NCI-H187 (cell line): Measurements from ENCODE around the gene SYNE3.

Experiments used
- DNase-seq, 2 experiments: peaks; one replicate each; lab custom pipeline; 2025; lab: John Stamatoyannopoulos, UW

SYNE3 gene

DNA sequence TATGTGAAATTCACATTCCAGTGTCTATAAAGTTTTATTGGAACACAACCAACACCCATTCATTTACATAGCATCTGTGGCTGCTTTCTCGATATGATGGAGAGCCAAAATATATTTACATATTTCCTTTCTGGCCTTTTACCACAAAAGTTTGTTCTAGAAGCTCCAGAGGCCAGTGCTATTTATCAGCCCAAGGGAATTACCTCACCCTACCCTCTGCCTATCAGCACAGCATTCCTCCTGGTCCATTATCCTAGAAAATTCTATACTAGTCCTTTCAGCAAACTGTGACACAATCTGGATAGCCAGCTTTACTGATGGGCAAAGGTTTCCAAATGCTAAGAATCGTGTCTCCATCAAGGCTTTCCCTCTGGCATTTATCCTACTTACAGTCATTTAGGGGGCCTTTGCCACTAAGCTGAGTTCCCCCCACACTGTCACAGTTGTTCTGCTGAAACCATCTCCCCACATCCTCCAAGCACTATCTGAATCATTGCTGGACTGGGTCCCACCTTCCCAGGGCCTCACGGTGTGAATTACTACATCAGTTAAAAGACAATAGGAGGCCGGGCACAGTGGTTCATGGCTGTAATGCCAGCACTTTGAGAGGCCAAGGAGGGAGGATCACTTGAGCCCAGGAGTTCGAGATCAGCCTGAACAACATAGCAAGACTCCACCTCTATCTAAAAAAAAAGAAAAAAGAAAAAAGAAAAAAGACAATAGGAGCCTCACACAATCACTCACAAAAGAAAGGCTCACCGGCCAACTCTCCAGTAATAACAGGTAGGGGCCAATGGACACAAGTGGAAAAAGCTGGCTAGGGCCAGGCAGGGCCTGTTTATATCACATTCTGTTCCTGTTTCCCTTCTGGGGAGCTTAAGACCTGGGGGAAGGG, 12.1 kb downstream of the SYNE3 start:
- DNase-seq = no peak

DNA sequence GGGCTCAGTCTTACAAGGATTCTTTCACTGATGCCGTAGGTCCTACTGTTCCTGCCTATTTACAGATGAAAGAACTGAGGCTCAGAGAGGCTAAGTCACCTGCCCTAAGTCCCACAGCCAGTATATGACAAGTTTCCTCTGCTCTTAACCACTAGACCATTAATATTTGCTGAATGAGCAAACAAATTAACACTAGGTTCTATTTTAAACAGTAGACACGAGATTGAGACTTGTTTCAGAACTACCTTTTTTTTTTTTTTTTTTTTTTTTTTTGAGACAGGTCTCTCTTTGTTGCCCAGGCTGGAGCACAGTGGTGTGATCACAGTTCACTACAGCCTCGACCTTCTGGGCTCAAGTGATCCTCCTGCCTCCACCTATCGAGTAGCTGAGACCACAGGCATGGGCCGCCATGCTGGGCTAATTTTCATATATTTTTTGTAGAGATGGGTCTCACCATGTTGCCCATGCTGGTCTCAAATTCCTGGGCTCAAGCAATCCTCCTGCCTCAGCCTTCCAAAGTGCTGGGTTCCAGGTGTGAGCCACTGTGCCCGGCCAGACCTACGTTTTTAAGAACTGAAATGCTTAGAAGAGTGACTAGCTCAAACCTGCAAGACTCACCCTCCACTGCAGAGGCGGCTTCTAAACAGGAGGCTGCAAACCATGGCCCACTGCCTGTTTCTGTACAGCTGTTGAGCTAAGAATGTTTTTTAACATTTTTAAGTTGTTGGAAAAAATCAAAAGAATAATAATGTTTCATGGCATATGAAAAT, 12.9 kb downstream of the SYNE3 start:
- no peak for DNase-seq

DNA sequence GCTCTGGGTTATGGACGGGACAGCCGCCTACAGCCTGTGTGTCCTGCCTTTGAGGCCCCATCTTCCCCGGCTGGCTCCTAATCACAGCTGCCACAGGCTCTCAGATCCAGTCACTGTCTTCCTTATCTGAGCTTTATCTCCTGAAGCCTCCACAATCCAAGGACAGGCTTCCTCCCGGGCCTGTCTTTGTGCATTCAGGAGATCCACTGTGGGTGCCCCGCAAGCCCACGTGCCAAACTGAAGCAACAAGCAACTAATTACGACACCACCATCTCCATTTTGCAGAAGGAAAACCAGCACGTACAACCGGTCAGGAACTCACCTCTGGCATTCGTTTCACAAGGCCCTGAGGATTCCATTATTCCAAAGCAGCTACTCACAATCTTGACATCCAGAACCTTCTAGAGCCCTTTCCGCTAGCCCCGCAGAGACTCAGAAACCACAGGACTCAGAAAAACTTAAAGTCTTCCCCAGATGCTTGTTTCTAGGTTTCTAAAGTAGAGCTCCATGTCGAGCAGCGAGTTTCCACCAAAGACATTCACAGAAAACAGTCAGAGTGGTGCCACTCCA, 14.0 kb downstream of the SYNE3 start:
- DNase-seq = no peak

DNA sequence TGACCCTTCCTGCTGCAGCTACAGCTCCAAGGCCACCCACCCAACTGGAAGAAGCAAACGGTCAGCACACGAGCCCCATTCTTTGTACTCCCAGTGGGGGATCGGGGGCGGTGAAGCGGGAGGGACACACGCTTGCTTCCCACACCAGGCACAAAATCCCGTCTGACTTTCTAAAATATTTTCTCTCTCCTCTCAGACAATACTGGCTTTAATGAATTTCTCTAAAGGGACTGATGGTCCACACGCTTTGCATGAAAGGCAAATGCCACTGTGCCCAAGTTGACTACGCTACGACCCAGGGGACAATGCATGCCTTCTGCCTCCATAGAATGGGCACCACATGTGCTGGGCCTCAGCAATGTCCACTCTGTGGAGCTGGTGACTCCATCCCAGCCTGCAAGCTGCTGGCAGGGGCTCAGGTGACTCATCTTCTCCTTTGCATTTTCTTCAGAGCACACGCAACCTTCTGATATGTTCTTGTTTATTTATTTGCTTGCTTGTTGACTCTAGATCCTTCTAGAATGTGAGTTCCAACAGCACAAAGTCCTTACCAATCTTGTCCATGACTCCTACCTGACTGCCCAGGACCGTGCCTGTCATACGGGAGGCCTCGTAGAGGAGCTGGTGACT, 15.6 kb downstream of the SYNE3 start:
- DNase-seq = no peak

DNA sequence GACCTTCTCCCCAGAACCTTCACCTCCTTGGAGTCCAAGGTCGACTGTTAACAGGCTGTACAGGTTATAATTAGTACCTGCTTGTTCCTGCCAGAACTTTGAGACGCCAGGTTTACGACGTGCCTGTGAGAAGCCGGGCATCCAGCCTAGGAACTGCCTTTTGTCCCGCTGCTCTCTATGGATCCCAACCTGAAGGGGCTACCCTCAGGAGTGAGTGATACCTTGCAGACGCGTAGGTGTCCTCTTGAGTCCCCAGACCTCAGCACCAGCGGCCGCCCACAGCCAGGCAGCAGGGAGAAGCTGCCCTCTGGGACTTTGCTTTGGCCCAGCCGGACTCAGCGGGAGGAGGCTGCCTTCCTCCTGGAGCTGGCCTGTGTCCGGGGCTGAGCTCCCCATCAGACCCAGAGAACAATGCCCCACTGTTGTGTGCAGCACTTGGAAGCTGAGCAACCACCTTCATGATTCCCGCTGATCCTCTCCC, 16.2 kb downstream of the SYNE3 start:
- no peak for DNase-seq

DNA sequence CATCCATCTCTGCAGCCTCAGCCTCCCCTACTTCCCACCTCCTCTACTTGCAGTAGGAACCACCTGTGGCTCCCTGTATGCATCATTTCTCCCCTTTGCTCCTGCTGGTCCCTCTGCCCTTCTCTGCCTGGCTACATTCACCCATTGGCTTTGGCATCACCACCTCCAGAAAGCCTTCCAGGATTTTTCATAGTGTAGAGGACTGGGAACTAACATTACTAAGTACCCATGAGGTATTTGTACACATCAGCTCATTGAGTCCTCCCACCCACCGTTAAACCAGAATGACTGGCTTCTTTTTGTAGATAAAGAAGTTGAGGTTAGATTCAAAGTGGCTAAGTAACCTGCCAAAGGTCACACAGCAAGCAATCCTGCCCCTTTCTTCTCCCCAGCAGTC, 17.1 kb downstream of the SYNE3 start:
- DNase-seq = no peak

DNA sequence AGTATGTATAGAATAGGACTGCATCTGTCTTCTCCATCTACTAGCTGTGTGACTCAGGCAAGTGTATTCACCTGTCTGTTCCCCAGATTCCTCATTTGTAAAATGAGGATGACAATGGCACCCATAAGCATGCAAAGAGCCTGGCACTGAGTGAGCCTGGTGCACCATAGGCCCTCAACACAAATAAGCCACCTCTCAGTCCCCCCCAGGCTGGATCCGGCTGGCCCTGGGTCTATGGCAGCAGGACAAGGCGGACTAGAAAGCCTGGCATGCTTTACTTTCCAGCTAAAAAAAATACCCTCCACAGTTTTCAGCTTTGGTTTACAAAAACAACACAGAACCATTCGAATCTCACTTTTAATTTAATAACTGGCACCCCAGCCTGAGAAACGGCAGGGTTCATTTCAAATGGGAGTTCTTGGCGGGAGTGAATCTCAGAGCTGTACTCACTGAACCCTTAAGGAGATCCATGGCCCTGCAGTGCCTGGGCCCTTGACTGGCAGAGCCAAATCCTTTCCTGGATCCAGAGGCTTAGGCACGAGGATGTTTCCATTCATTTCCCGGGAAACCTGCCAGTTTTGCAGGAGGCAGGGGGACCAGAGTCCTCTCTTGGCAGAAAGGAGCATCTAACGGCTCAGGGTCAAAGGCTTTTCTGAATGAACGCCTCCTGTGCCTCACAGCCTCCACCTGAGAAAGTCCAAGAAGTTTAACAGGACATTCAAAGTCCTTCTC, 17.7 kb downstream of the SYNE3 start:
- DNase-seq = no peak

DNA sequence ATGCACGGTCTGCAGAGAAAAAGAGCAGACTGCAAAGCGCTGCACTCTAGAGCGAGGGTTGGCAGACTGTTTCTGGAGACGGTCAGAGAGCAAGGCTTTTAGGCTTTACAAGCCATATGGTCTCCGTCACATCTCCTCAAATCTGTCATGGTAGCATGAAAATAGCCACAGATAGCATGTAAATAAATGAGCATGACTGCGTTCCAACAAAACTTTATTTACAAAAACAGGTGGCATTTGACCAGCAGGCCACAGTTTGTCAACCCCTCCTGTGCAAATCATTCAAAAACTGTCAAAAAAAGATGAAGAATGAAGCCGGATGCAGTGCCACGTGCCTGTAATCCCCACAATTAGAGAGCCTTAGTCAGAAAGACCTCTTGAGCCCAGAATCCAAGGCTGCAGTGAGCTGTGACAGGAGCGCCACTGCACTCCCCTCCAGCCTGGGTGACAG, 18.9 kb downstream of the SYNE3 start:
- no peak for DNase-seq

DNA sequence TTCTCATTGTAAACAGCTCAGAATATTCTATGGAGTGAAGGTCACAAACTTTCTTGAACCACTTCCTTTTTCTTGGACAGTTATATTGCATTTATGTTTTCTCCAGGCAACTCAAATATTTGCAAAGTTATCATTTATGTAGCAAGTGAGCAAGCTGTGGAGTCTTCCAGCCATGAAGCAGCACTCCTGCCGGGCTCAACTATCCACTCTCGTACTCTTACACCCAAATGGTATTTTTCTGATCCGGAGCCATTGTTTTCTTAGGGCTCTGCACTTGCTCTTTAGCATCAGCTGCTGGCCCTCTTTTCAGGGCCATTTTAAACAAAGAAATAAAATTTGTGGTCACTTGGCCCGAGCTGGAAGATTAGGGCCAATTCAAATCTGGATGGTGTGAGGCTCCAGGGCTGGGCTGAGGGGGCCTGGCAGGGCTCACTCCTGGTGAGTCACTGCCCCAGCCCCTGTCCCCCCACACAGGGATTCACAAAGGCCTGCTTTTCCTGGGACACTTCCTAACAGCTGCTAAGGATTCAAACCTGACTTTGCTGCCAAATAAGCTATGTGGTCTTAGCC, 19.7 kb downstream of the SYNE3 start:
- no peak for DNase-seq

DNA sequence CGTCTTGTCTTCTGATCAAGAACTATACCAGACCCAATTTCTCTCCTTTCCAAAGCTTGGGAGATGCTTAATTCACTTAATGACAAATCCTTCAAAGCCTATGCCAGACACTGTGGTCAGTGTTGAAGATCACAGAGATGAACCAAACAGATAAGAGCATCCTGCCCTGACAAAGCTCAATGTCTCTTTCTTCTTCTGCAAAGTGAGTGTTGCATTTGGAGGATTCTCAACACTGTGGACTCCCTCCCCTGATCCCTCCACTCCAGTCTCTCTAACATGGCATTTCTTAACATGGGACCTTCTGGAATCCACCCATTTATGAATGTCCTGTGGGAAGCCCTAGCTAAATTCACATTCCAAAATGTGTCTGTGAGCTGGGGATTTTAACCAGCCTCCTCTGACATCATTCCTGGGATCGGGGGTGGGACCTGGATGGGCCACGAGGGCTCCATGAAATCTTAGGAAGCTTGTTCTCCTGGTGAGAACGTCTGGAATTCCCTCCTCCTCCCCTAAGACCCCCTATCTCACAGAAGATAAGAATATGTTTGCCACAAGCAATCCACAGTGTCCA, 20.3 kb downstream of the SYNE3 start:
- DNase-seq = no peak

DNA sequence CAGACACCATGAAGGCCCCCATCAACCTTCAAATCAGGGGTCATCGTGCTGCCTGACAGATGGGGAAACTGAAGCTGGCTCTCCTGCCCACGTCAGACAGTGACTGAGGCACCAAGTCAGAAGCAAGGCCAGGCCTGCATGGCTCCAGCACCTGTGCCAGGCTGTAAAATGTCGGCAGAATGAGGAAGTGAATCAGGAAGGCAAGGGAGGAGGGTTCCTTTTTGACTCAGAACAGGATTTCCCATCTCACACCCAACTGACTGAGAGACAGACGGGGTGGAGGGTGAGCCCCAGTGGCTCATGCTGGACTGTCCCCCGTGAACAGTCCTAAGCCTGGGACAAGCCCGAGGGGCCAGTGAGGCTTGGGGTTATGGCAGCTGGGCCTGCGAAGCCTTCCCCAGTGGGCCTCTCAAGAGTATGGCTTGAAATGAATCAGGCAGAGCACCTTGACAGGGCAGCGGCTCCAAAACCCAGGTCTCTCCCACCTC, 20.9 kb downstream of the SYNE3 start:
- DNase-seq = no peak

DNA sequence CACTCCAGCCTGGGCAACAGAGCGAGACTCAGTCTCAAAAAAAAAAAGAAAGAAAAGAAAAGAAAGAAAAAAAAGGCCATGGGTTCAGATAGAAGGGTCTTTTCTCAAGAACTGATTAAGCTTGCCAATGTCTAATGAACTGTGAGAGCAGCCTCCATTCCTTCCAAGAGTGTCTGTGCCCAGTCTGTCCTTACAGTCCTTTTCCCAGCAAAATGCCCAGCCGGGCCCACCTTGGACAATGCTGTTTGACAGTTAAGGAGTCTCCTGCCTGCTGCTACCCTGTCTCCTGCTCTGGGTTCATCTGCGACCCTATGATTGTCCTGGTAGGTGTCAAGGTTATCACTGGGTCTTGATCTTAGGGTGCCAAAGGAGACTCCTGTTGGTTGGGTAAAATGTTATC, 21.4 kb downstream of the SYNE3 start:
- DNase-seq = no peak

DNA sequence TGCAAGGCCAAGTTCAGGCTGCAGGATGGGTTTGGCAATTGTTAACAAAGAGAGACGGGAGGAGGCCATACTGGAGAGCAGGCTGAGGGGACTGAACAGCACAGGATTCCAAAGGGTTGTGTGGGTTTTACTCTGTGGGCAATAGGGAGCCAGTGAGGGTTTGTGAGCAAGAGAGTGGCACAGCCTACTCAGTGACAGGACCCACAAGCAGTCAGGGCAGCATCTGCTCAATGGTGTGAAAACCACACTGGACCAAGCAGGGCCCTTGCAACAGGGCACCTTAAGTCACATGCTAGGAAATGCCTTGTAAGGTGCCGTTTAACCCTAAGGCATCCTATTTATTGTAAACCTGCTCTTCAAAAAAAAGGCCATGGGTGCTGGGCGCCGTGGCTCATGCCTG, 22.0 kb downstream of the SYNE3 start:
- no peak for DNase-seq

DNA sequence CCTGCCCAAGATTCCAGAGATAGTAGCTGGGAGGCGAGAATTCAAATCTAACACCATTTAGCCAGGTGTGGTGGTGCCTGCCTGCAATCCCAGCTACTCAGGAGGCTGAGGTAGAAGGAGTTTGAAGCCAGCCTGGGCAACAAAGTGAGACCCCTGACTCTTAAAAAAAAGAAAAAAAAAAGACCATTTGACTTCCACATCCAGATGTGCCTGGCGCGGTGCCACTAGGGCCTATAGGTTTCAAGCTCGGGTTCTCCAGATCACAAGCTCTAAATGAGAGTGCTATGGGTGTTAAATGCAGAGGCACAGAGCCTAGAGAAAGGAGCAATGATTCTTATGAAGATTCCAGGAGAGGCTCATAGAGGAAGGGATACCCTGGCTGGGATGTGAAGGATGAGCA, 22.5 kb downstream of the SYNE3 start:
- no peak for DNase-seq

DNA sequence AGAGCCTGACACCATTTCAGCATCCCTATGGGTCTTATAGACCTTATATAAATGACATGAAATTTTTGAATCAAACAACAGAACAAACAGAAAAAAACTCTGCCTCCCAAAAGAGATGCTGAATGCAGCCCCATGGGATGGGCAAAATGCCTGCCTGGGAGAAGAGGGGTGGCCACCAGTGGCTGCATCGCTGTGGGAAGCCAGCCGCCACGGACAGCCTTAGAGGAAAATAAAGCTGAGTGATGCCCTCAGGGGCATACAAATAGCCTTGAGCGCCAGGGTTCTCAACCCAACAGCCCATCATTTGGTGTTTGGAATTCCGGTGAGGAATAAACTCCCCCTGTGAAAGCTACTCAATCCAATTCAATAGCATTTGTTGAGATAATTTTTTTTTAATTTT, 22.9 kb downstream of the SYNE3 start:
- no peak for DNase-seq

DNA sequence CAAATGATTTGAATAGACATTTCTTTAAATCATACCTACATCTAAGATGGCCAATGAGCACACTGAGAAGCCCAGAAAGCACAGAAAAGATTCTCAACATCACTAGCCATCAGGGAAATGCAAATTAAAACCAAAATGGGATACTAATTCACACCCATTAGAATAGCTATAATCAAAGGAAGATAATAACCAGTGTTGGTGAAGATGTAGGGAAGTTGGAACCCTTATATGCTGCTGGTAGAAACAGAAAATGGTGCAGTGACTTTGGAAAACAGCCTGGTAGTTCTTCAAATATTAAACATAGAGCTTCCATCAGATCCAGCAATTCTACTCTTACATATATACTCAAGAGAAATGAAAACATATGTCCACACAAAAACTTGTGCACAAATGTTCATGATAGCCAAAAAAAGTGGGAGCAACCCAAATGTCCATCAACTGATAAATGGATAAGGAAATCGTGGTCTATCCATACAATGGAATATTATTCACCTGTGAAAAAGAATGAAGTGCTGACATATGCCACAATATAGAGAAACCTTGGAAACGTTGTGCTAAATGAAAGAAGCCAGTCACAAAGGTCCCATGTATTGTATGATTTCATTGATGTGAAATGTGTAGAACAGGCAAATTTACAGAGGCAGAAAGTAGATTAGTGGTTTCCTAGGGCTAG, 24.4 kb downstream of the SYNE3 start:
- DNase-seq = no peak

DNA sequence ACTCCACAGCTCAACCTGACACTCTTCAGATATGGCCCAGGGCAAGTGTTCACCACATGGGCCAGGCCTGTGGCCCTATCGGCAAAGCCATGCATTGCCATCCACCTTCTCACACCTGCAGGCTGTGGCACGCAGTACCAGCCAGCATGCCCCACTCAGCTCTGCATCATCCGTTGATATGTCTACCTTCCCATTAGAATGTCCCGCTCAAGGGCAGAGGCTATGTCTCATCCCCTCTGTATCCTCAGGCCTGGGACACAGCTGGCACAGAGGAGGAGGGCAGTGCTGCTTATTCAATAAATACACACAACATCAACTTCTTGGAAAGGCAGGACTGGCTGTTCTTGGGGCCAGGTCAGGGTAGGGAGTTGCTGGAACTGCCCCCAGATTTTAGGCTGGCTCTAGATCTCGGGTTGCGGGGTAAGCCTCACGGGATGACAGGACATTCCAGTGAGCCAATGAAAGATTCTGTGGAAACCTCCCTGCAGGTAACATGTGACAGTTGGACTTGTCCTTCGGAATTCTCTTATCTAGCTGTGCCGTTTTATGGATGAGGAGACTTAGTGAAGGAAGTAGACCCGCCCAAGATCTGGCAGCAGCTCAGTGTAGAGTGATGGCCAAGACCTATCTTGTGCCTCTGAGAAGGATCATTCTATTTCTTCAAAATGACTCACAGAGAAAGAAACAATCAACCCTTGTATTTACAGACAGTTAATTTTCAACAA, 25.6 kb downstream of the SYNE3 start:
- DNase-seq = no peak

DNA sequence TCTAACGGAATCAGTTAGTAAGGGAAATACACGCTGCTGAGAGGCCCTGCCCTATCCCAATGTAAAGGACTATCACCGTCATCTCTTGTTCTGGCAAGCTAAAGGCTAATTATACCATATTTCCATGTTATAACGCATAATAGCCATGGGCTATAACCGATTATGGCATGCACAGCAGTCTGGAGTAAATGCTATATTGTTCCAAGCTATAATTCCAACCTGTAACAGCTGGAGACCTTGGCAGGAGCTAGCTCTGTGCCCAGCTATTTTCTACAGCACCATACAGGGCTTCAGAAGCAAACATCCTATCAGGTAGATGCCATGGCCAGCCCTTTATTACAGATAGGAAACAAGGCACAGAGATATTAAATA, 26.3 kb downstream of the SYNE3 start:
- no peak for DNase-seq
